ENCODE results near the gene PCCA. TPM values are rescaled to one million over a fixed set of nuclear protein-coding genes. Genes with fewer than 3 reads are reported as not detected.

PCCA gene
- total RNA-seq, 4 donors from 2014 or later: 34.6 to 58.4 (median 40.1) TPM

- H3K27me3 ChIP-seq: peaks cover 5% of the 10 kb centered on the region
- H3K4me1 ChIP-seq: no peaks in the 10 kb centered on the region
- H3K36me3 ChIP-seq: no peaks in the 10 kb centered on the region
- no peak for ATAC-seq
- no peak overlapping the region for H3K4me3 ChIP-seq
- H3K27ac ChIP-seq: no peak overlapping the region
- TF ChIP-seq POLR2AphosphoS5 (IDR thresholded peaks at IDR 0.05): no peak
- no peak for TF ChIP-seq EP300 (IDR thresholded peaks at IDR 0.05)
- no peak for TF ChIP-seq POLR2A (IDR thresholded peaks at IDR 0.05)
- no peak for TF ChIP-seq CTCF (IDR thresholded peaks at IDR 0.05)
- 55 to 66% methylated on average over 3 of the region's 3 CpGs for WGBS, 2 donors (ENCODE audit: low coverage in 1 of 2)
- H3K9me3 ChIP-seq: no peaks in the 10 kb centered on the region
These were observed 37.8 kb upstream of the PCCA start for GRCh38 chr13:100051070-100051469.

GRCh38 chr13:100059827-100060226 is 29.1 kb upstream of the PCCA start:
- H3K4me1 ChIP-seq: no peaks in the 10 kb centered on the region
- ATAC-seq: no peak
- H3K9me3 ChIP-seq: peaks cover 0 to 12% (median 0%) of the 10 kb centered on the region in 3 donors
- no peak for TF ChIP-seq POLR2AphosphoS5 (IDR thresholded peaks at IDR 0.05)
- TF ChIP-seq EP300 (IDR thresholded peaks at IDR 0.05): no peak
- TF ChIP-seq CTCF (IDR thresholded peaks at IDR 0.05): no peak
- no peak for TF ChIP-seq POLR2A (IDR thresholded peaks at IDR 0.05)
- no peaks in the 10 kb centered on the region for H3K36me3 ChIP-seq
- WGBS, 2 donors (ENCODE audit: low coverage in 1 of 2): 94 to 100% methylated on average over 1 to 3 of the region's 3 CpGs
- peaks cover 21% of the 10 kb centered on the region for H3K27me3 ChIP-seq
- no peak overlapping the region for H3K27ac ChIP-seq
- no peak overlapping the region for H3K4me3 ChIP-seq

GRCh38 chr13:100063333-100063732 is 25.6 kb upstream of the PCCA start:
- H3K27ac ChIP-seq: no peak overlapping the region
- no peaks in the 10 kb centered on the region for H3K36me3 ChIP-seq
- no peak for ATAC-seq
- no peaks in the 10 kb centered on the region for H3K4me1 ChIP-seq
- peaks cover 0 to 12% (median 0%) of the 10 kb centered on the region in 3 donors for H3K9me3 ChIP-seq
- peaks cover under 1% of the 10 kb centered on the region for H3K27me3 ChIP-seq
- WGBS, 2 donors (ENCODE audit: low coverage in 1 of 2): 45 to 58% methylated on average over 5 to 6 of the region's 6 CpGs
- H3K4me3 ChIP-seq: no peak overlapping the region
- TF ChIP-seq CTCF (IDR thresholded peaks at IDR 0.05) (no peak), EP300 (IDR thresholded peaks at IDR 0.05) (no peak), POLR2A (IDR thresholded peaks at IDR 0.05) (no peak), POLR2AphosphoS5 (IDR thresholded peaks at IDR 0.05) (no peak)

GRCh38 chr13:100063906-100064305 is 25.0 kb upstream of the PCCA start:
- no peak for ATAC-seq
- 74 to 89% methylated on average over 5 of the region's 5 CpGs for WGBS, 2 donors (ENCODE audit: low coverage in 1 of 2)
- H3K4me3 ChIP-seq: no peak overlapping the region
- H3K27me3 ChIP-seq: no peaks in the 10 kb centered on the region
- no peaks in the 10 kb centered on the region for H3K4me1 ChIP-seq
- no peak for TF ChIP-seq POLR2A (IDR thresholded peaks at IDR 0.05)
- TF ChIP-seq POLR2AphosphoS5 (IDR thresholded peaks at IDR 0.05): no peak
- TF ChIP-seq EP300 (IDR thresholded peaks at IDR 0.05): no peak
- TF ChIP-seq CTCF (IDR thresholded peaks at IDR 0.05): no peak
- H3K27ac ChIP-seq: no peak overlapping the region
- no peaks in the 10 kb centered on the region for H3K36me3 ChIP-seq
- peaks cover 0 to 12% (median 0%) of the 10 kb centered on the region in 3 donors for H3K9me3 ChIP-seq

DNA sequence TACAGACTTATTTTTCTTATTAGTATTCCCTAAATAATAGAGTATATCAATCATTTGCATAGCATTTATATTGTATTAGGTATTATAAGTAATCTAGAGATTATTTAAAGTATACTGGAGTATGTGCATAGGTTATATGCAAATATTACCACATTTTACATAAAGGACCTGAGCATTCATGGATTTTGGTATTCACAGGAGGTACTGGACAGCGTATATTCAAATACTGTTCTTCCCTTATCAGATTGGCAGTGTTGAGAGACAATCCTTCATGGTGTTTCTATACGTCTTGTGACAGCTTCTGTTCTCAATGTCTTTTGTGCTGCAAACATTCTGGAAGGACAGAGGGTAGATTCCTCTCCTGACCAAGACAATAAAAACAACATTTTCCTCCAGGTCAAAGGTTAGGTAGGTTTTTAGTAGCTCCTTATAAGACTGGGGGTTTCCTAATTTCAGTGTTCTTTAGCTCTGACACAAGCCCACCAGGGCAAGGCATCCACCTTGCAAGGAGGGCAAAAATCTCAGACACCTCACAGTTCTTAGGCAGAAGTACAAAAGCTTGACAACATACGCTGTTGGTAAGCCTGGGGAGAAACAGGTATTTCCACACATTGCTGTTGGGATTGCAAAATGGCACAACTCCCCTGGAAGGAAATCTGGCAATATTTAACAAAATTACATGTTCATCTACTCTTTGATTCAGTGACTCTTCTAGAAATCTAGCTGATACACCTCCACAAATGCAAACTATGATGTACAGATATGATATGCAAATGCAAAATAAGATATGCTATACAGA is 20.6 kb upstream of the PCCA start:
- no peaks in the 10 kb centered on the region for H3K9me3 ChIP-seq
- no peaks in the 10 kb centered on the region for H3K4me1 ChIP-seq
- H3K36me3 ChIP-seq: no peaks in the 10 kb centered on the region
- WGBS, 2 donors (ENCODE audit: low coverage in 1 of 2): 85 to 91% methylated on average over 2 to 3 of the region's 3 CpGs
- no peak for TF ChIP-seq POLR2AphosphoS5 (IDR thresholded peaks at IDR 0.05)
- TF ChIP-seq EP300 (IDR thresholded peaks at IDR 0.05): no peak
- no peak for TF ChIP-seq CTCF (IDR thresholded peaks at IDR 0.05)
- TF ChIP-seq POLR2A (IDR thresholded peaks at IDR 0.05): no peak
- no peak overlapping the region for H3K4me3 ChIP-seq
- ATAC-seq: no peak
- H3K27me3 ChIP-seq: no peaks in the 10 kb centered on the region
- no peak overlapping the region for H3K27ac ChIP-seq
